Peyer's patch (tissue), 4 donors: ENCODE measurements around the gene CDC14A.

ENCODE experiments used
- CTCF ChIP-seq, 6 experiments: fragments of 450-650 bp in 4 of 6; fragments of 200-600 bp in 2 of 6; sonication (generic) in 1 of 6; IDR thresholded peaks; one replicate each; pipeline ENCODE4 v1.5.1; 2017 to 2019; ENCODE audit warnings: antibody characterized with exemption in 6 of 6, mild to moderate bottlenecking in 3 of 6, moderate library complexity in 1 of 6
- POLR2A ChIP-seq, 2 donors: fragments of 450-650 bp; IDR thresholded peaks; one replicate each; pipeline ENCODE4 v1.5.1; 2017; ENCODE audit warnings: antibody characterized with exemption in 2 of 2, mild to moderate bottlenecking in 2 of 2, moderate library complexity in 2 of 2

- TF ChIP-seq CTCF (IDR thresholded peaks at IDR 0.05) (no peak), POLR2A (IDR thresholded peaks at IDR 0.05) (no peak)
Observed at GRCh38 chr1:100482748-100483147, 130.4 kb downstream of the CDC14A start.
